SK-N-SH (cell line): ENCODE measurements around the gene ZNF614.
"Not testable (repeated sequence)": the region's sequence is repeated elsewhere in the genome, so short reads cannot be mapped to it uniquely, and the experiment has no call there.

Experiments used
- CHD2 ChIP-seq: fragments of 150-350 bp; IDR thresholded peaks from 2 replicates; pipeline ENCODE4 v1.6.1; 2018; ENCODE audit warnings: low read length; ENCODE audit not compliant: partially characterized antibody
- EP300 ChIP-seq, 2 experiments: IDR thresholded peaks; 2 replicates each; pipeline versions ENCODE4 v1.4.0 to v1.6.1; 2012; ENCODE audit warnings: borderline replicate concordance in 1 of 2, low read depth in 1 of 2, low read length in 1 of 2
- FOXM1 ChIP-seq: IDR thresholded peaks from 2 replicates; pipeline ENCODE4 v1.4.0; 2012; ENCODE audit warnings: low read depth, mild to moderate bottlenecking
- GABPA ChIP-seq: IDR thresholded peaks from 2 replicates; pipeline ENCODE4 v1.4.0; 2012; ENCODE audit warnings: low read depth, mild to moderate bottlenecking
- NFIC ChIP-seq: IDR thresholded peaks from 2 replicates; pipeline ENCODE4 v1.4.0; 2012; ENCODE audit warnings: borderline replicate concordance
- POLR2AphosphoS5 ChIP-seq: IDR thresholded peaks from 2 replicates; pipeline ENCODE4 v1.6.1; 2012; ENCODE audit warnings: low read depth, low read length
- SMC3 ChIP-seq: IDR thresholded peaks from 2 replicates; pipeline ENCODE4 v1.6.1; 2012; ENCODE audit warnings: low read depth, low read length, improper control_type of control experiment
- TF ChIP-seq, protein P1 (sequence below): IDR thresholded peaks from 2 replicates; pipeline ENCODE4 v1.6.1; 2012; ENCODE audit warnings: mild to moderate bottlenecking, low read depth, low read length, moderate library complexity
- TF ChIP-seq, protein P2 (sequence below): fragments of 200-600 bp; sonication (generic); IDR thresholded peaks from 2 replicates; pipeline ENCODE4 v1.6.1; 2017; ENCODE audit warnings: antibody characterized with exemption, mild to moderate bottlenecking, moderate library complexity
- TF ChIP-seq, protein P3 (sequence below): IDR thresholded peaks from 2 replicates; pipeline ENCODE4; 2012
- TF ChIP-seq, protein P4 (sequence below): fragments of 150-350 bp; IDR thresholded peaks from 2 replicates; pipeline ENCODE4 v1.6.1; 2017; ENCODE audit warnings: antibody characterized with exemption, low read length, low read depth, borderline replicate concordance

DNA sequence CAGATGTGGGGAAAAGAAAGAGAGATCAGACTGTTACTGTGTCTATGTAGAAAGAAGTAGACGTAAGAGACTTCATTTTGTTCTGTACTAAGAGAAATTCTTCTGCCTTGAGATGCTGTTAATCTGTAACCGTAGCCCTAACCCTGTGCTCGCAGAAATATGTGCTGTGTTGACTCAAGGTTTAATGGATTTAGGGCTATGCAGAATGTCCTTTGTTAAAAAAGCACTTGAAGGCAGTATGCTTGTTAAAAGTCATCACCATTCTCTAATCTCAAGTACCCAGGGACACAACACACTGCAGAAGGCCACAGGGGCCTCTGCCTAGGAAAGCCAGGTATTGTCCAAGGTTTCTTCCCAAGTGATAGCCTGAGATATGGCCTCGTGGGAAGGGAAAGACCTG lies 3.7 kb downstream of the ZNF614 start:
- TF ChIP-seq POLR2AphosphoS5; EP300 (IDR thresholded peaks at IDR 0.05; ENCODE audit: borderline replicate concordance in 1 of 2, low read depth in 1 of 2, low read length in 1 of 2); SMC3; CHD2; FOXM1; GABPA; NFIC: not testable (repeated sequence)
- TF ChIP-seq, protein P1, sequence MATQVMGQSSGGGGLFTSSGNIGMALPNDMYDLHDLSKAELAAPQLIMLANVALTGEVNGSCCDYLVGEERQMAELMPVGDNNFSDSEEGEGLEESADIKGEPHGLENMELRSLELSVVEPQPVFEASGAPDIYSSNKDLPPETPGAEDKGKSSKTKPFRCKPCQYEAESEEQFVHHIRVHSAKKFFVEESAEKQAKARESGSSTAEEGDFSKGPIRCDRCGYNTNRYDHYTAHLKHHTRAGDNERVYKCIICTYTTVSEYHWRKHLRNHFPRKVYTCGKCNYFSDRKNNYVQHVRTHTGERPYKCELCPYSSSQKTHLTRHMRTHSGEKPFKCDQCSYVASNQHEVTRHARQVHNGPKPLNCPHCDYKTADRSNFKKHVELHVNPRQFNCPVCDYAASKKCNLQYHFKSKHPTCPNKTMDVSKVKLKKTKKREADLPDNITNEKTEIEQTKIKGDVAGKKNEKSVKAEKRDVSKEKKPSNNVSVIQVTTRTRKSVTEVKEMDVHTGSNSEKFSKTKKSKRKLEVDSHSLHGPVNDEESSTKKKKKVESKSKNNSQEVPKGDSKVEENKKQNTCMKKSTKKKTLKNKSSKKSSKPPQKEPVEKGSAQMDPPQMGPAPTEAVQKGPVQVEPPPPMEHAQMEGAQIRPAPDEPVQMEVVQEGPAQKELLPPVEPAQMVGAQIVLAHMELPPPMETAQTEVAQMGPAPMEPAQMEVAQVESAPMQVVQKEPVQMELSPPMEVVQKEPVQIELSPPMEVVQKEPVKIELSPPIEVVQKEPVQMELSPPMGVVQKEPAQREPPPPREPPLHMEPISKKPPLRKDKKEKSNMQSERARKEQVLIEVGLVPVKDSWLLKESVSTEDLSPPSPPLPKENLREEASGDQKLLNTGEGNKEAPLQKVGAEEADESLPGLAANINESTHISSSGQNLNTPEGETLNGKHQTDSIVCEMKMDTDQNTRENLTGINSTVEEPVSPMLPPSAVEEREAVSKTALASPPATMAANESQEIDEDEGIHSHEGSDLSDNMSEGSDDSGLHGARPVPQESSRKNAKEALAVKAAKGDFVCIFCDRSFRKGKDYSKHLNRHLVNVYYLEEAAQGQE: not testable (repeated sequence)
- TF ChIP-seq, protein P2, sequence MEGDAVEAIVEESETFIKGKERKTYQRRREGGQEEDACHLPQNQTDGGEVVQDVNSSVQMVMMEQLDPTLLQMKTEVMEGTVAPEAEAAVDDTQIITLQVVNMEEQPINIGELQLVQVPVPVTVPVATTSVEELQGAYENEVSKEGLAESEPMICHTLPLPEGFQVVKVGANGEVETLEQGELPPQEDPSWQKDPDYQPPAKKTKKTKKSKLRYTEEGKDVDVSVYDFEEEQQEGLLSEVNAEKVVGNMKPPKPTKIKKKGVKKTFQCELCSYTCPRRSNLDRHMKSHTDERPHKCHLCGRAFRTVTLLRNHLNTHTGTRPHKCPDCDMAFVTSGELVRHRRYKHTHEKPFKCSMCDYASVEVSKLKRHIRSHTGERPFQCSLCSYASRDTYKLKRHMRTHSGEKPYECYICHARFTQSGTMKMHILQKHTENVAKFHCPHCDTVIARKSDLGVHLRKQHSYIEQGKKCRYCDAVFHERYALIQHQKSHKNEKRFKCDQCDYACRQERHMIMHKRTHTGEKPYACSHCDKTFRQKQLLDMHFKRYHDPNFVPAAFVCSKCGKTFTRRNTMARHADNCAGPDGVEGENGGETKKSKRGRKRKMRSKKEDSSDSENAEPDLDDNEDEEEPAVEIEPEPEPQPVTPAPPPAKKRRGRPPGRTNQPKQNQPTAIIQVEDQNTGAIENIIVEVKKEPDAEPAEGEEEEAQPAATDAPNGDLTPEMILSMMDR: not testable (repeated sequence)
- TF ChIP-seq, protein P3, sequence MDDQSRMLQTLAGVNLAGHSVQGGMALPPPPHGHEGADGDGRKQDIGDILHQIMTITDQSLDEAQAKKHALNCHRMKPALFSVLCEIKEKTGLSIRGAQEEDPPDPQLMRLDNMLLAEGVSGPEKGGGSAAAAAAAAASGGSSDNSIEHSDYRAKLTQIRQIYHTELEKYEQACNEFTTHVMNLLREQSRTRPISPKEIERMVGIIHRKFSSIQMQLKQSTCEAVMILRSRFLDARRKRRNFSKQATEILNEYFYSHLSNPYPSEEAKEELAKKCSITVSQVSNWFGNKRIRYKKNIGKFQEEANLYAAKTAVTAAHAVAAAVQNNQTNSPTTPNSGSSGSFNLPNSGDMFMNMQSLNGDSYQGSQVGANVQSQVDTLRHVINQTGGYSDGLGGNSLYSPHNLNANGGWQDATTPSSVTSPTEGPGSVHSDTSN: not testable (repeated sequence)
- TF ChIP-seq, protein P4, sequence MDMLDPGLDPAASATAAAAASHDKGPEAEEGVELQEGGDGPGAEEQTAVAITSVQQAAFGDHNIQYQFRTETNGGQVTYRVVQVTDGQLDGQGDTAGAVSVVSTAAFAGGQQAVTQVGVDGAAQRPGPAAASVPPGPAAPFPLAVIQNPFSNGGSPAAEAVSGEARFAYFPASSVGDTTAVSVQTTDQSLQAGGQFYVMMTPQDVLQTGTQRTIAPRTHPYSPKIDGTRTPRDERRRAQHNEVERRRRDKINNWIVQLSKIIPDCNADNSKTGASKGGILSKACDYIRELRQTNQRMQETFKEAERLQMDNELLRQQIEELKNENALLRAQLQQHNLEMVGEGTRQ: not testable (repeated sequence)
